HG03354 (cell line): ENCODE measurements around the gene NAMPT.

Experiments used
- ATAC-seq: cut with Tn5 transposase; IDR thresholded peaks from one replicate; pipeline ENCODE4 v1.9.1; 2021; ENCODE audit warnings: mild to moderate bottlenecking; ENCODE audit not compliant: unreplicated experiment, poor library complexity, severe bottlenecking

The NAMPT gene

DNA sequence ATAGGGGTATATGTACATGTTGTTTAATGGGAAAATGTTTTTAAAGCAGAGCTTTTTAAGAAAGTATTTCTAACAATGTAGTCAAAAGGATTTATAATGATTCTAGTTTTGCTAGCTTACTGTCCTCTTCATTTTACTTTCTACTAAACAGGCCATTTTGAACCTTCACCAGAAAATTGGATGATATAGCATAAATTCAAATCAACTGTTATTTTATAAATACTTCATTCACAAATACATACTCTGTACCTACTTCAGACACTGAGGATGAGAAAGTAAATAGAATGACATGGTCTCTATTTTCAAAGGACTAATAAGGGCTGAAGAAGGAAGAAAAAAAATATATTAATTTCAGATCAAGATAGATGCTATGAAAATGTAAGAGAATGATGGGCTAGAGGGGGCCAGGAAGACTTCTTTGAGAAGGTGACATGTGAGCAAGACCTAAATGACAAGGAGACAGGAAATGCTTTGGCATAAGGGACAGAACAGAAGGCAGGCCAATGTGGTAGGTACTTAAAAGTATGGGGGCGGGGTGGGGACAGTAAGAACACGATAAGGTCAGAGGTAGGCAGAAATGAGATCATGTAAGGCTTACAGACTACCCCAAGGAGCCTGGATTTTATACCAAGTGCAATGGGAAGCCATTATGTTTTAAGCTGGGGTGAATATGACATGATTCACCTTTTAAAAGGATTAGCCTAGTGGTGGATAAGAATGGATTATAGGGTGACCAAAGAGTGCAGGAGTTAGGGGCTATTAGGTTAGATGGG lies 5.2 kb downstream of the NAMPT start:
- no peak for ATAC-seq

DNA sequence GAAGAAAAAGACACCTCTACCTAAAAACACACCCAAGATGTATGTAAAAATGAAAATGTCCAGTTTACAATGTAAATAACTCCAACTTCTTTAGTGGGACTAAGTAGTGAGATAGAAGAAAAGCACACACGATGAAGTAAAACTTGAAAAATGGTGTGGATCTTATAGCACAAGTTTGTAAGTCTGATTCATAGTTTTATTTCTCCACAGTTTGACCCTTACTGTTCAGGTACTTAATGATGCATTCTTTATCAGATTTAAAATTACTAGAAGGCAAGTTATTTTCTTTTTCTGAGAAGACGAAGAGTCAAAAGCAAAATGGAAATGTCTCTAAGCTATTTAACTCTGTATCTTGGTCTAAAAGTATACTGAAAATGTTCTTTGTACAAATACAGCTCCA lies 6.1 kb downstream of the NAMPT start:
- no peak for ATAC-seq

DNA sequence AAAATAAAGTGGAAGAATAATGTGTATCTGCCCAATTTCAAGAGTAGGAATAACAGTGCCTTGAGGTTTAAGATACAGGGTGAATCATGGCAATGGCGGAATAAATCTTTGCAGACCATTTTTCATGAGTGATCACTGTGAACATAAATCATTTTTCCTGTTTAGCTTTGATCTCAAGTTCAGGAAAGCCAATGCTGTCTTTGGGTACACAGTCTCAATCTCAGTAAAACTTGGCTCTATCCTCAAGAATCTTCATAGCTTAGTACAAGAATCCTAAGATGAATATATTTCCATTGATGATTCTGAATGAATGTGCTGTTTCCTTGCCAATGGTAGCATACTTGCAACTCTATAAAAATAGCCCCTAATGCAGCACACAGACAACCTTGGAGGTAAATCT lies 6.8 kb downstream of the NAMPT start:
- no peak for ATAC-seq

DNA sequence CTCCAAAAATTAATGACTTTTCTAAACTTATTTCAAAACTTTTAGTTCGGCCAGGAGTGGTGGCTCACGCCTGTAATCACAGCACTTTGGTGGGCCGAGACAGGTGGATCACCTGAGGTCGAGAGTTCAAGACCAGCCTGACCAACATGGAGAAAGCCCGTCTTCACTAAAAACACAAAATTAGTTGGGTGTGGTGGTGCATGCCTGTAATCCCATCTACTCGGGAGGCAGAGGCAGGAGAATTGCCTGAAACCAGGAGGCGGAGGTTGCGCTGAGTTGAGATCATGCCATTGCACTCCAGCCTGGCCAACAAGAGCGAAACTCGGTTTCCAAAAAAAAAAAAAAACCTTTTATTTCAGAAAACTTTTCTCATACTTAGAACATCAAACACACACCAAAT lies 8.3 kb downstream of the NAMPT start:
- no peak for ATAC-seq

DNA sequence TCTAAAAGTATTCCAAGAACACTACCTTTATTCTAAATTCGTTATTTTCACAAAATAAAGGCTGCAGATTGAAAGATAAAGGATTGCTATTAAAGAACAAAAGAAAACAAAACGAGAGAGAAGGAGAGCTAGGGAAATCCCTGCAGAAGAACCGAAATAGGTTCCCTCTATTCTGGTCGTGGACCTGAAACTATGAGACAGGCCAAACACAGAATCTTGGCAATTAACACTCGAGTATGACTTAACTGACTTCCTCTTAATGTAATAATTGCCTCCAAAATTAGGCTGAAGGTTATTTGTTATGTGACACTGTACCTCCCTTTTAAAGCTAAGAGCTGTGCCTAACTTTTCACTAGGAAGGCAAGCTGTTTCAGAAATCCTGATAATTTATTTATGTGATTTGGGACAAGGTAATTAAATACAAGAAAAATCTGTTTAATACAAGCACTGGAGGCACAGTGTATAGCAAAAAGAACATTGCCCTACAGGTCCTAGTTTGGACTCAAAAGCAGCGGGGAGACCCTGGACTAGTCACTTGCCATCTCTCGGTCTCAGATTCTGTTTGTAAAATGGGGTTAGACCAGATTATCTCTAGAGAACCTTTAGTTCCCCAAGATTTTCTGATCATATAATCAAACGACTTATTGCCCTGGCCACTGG lies 11.6 kb downstream of the NAMPT start:
- ATAC-seq = peak; percentile 60

DNA sequence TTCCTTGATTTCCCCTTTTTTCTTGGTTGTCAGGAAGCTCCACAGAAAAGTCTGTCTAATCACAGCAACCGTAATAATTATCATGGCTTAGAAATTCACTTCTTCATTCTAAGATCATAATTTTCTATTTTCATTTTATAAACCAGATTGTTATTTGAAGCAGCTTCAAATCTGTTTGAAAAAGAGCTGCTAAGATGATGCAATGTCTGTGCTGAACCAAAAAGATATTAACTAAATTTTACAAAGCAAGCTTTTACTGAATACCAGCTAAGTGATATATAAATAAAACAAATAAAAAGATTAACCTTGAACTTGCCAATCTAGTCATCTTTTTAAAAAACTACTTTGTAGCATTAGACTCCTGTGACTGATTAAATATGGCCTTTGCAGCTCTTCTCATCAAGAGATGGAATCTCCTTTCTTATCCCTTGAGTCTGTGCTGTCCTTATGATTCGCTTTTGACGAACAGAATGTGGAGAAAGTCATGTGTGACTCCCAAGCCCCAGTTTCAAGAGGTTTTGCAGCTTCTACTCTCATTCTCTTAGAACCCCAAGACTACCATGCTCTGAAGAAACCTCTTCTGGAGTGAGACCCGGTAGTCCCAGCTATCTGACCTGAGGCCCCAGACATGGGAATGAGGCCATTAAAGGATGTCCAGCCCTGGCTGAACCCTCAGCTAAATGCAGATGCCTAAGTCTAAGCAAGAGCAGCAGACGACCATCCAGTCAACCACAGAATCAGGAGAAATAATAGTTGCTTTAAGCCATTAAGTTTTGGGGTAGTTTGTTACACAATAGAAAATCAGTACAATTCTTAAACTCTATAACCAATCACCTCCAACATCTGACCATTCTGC lies 14.4 kb downstream of the NAMPT start:
- ATAC-seq = no peak

DNA sequence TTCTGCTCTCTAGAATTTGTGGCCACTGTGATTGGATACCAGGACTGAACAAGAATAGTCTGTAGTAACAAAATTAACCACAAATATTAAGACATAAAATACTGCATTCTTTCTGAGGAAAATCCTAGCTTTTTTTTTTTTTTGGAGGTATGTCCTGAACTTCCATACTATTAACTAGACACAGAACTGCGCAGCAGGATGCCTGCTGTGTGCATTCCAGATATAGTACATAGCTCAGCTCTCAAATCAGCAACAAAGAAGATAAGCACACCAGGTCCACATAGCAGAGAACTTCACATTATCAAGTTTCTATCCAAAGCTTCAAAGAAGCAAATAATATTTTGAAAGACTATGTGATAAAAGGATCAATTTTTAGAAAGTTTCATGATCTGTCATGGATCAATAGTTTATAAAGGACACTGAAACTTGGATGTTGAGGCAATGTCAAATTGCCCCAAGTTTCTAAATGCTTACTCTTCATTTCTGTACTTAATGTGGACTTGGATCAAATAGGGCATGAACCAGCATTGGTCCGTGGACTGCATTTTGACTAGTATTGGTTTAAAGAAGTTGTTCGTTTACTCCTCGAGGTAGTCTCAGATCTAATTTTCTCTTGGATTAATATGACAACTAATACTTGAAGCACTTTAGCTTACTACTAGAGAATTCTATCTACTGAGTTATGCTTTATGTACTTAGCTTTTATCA lies 15.4 kb downstream of the NAMPT start:
- no peak for ATAC-seq

DNA sequence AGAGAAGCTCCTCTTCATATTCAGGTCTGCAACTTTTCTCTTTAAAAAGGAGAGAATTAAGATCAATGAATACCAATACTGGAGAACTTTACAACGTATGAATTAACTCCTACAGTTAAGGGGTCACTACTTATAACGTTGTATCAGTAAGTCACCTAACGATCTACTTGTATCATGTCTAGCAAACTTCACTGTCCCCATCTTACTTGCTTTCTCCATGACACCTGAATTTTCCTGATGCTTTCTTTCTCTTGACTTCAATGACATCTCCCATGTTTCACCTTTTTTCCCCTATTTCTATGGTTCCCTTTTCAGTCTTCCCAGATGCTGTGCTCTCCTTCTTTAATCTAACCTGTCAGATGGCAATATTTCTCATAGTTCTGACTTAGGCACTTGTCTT lies 19.6 kb downstream of the NAMPT start:
- ATAC-seq = no peak

DNA sequence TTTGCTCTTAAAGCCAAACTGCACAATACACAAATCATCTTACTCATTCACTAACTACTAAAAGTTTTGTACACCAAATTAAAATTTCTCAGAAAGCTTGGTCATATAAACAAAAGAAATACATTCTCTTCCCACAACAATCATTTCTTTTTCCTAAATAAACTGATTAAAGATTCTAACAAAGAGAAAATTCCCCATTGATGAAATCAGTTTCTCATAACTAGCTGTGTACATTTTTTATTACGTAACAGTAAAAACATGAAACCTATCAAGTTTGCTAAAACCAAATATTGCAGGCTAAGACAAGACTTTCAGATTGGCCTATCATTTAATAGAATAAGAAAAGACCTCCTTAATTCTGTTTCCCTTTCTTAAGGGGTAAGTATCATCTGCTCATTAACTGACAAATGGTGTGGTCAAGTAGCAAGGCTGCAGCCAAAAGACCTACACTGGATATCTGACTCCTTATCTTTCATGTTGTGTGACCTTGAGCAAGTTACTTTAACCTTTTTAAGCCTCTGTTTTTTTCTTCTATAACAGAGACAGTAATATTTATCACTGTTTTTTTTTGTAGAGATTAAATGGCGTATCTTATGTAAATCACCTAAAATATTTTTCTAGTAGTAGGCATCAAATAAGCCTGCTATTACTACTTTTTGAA lies 22.4 kb downstream of the NAMPT start:
- ATAC-seq = no peak

DNA sequence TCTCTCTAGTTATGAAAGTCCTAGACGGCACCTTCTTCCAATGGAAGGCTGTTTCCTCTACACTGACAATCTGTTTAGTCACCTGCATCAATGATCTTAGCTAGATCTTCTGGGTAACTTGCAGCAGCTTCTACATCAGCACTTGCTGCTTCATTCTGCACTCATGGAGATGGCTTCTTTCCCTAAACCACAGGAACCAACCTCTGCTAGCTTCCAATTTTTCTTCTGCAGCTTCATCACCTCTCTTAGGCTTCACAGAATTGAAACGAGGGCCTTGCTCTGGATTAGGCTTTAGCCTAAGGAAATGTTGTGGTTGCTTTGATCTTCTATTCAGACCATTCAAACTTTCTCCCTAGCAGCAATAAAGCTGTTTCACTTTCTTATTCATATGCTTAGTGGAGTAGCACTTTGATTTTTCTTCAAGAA lies 24.6 kb downstream of the NAMPT start:
- ATAC-seq = peak; percentile 75

DNA sequence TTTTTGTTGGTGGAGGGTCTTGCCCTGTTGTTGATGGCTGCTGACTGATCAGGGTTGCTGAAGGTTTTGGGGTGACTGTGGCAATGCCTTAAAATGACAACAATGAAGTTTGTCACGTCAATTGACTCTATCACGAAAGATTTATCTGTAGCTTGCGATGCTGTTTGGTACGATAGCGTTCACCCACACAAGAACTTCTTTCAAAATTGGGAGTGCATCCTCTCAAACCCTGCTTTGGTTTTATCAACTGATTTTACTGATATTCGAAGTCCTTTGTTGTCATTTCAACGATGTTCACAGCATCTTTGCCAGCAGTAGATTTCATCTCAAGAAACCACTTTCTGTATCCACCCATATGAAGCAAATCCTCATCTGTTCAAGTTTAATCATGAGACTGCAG lies 26.0 kb downstream of the NAMPT start:
- no peak for ATAC-seq

DNA sequence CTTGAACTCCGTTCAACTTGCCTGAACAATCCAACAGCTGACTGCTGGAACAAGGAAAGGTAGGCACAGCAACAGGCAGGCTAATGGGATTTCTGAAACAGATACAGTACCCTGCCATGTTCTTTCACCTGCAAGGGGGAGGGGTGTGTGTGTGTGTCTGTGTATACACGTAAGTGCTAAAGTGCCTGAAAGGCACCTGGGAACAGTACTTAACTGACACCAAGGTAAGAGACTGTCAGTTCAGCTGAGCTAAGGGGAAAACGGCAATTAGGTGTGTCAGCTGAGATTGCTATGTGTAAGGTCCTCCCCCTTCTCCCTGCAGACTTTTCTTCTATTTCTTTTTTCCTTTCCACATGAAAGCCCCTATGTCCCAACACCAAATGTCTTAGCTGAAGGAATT lies 27.0 kb downstream of the NAMPT start:
- ATAC-seq = no peak

DNA sequence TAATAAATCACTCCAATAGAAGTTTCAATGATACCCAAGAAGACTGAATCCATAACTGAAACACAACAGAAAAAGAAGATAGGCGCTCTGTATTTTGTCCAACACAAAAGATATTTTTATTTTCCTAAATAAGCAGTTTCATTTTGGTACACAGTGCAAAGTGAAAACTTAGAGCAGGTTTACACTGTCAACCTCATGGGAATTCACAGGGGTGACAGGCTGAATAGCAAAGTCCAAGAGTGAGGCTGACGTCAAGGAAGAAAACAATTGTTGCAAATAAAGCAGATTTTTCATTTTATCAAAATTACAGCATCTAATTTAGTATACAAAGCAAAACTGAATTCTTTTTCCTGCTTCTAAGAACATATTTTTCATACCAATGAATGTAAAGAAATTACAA lies 28.6 kb downstream of the NAMPT start:
- ATAC-seq = no peak

DNA sequence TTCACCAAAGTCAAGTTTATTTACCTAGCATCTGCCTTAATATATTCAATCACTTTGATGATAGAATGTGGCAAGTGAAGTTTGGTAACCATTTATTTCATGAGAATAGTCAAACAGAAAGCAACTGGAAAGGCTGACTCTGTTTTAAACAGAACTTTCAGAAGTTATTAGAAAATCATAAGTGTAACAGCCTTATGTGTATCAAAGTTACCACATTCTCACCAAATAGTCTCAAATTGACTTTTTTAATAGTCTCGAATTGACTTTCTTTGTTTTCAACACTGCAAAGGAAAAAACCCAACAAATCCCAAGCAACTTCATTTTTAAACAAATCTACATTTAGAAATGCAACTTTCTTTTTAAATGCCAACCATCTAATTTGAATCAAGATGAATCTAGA lies 29.5 kb downstream of the NAMPT start:
- ATAC-seq = no peak

DNA sequence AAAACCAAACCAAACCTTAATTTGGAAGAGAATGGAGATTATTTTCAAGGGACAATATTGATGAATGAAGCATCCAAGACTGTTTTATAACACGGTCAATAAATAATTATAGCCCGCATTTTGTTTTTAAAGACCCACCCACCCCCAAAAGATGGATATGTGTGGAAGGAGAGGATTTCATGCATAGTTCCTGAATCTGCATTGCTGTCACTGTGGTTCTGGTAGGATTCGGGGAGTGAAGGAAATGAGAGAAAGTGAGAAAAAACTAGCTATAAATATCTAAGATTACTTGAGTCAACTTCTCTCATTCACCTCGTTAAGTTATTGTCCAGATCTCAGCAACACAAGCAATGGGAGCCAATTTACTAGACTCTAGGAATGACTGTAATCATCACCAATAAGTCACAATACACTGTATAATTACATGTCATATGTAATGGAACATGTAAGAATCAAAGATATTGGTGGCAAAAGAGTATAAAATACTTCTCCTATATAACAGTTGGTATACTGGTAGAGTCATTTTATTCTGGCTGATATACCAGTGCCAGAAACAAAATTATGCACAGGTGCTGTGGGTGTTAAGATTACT lies 30.2 kb downstream of the NAMPT start:
- no peak for ATAC-seq

DNA sequence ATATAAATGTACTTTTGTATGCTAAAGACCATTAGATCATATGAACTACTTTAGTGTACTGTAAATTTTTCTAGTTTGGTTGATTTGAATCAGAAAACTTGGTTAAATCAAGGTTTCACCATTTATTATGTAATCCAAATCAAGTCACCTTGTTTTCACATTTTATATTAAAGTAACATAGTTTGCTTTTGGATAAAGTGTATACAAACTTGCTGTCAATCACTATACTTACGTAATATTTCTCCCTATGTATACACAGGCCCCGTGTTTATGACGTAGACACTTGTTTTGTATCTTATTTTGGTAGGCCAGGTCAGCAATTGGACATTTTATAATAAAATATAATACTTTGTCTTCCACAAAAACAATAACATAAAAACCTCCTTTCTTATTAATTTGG lies 32.2 kb downstream of the NAMPT start:
- ATAC-seq = no peak

DNA sequence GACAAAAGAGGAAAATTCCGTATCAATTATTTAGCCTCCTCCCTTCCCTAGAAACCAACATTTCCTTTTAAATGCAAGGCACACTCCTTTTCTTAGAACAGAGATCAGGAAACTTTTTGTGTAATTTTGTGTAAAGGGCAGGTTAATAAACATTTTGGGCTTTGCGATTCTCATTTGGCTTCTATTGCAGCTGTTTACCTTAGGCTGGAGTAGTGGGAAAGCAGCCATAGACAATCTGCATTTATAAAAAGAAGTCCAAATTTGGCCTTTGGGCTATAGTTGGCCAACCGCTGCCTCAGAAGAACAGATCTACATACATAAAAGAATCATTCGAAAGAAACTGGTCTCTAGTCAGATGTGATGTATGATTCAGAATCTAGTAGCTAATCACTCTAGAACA lies 35.3 kb downstream of the NAMPT start:
- no peak for ATAC-seq

DNA sequence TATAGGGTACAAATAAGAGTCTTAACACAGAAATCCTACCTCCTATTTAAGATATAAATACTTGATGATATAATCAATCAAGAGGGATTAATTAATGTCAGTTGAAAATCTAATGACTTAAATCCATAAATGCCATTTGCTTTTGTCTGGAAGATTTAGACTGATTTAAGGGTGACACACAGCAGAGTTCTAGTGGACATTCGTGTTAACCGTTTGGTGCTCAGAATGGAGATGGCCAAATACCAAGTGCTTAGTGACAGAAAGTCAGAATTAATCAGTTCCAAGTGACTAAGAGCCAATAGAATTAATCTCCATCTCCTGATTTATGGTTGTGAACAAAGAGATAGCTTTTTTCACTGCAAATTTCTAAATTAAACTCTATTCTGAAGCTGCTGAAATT lies 36.2 kb downstream of the NAMPT start:
- no peak for ATAC-seq

DNA sequence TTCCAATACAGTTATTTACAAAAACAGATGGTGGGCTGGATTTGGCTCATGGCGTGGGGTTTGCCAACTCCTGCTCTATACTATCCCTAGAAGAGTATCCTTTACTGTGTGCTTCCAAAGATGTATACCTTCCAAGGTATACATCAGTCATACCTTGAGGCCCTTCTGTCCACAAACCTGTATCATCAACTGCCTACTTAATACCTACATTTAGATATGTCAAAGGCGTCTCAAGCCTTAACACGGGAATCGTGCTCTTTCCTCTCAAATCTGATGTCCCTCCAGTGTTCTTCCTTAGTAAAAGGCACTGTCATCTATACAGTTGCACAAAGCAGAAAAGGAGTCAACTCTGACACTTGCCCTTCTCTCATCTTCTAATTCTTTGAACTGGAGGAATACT lies 36.9 kb downstream of the NAMPT start:
- no peak for ATAC-seq
